VCaP (cell line): ENCODE data around the gene RAB9A.

Experiments used
- H3K27ac ChIP-seq: fragments of 450-650 bp; 2 replicates; pipeline ENCODE4 v1.5.1; 2017
- TF ChIP-seq, protein P1 (sequence below): fragments of 450-650 bp; conservative IDR thresholded peaks from 2 replicates; pipeline ENCODE4 v1.5.1; 2017; ENCODE audit warnings: mild to moderate bottlenecking, moderate library complexity

RAB9A gene

DNA sequence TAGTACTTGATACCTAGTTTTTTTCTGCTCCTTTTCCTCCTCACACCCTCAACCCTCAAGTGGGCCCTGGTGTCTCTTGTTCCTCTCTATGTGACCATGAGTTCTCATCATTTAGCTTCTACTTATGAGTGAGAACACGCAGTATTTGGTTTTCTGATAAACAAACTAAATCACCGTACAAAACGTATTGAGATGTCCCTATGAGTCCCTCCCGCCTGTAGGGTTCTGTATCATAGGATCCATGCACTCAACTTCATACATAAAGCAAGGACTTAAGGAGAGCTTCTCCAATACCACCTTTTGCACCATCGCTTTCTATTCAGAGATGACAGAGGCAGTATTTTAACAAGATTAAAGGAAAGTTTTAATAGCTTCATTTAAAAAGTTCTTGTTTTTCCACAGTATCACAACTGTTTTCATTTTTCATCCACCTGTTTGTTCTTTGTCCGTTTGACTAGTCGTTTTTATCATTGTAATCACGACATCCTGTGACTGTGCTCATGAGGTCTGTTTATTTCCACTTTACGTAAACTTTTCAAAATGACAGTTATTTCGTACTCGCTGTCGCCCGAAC lies 457 bp upstream of the RAB9A start:
- H3K27ac ChIP-seq, result peak overlapping the region; percentile 89
- TF ChIP-seq, protein P1, sequence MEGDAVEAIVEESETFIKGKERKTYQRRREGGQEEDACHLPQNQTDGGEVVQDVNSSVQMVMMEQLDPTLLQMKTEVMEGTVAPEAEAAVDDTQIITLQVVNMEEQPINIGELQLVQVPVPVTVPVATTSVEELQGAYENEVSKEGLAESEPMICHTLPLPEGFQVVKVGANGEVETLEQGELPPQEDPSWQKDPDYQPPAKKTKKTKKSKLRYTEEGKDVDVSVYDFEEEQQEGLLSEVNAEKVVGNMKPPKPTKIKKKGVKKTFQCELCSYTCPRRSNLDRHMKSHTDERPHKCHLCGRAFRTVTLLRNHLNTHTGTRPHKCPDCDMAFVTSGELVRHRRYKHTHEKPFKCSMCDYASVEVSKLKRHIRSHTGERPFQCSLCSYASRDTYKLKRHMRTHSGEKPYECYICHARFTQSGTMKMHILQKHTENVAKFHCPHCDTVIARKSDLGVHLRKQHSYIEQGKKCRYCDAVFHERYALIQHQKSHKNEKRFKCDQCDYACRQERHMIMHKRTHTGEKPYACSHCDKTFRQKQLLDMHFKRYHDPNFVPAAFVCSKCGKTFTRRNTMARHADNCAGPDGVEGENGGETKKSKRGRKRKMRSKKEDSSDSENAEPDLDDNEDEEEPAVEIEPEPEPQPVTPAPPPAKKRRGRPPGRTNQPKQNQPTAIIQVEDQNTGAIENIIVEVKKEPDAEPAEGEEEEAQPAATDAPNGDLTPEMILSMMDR, result no peak

DNA sequence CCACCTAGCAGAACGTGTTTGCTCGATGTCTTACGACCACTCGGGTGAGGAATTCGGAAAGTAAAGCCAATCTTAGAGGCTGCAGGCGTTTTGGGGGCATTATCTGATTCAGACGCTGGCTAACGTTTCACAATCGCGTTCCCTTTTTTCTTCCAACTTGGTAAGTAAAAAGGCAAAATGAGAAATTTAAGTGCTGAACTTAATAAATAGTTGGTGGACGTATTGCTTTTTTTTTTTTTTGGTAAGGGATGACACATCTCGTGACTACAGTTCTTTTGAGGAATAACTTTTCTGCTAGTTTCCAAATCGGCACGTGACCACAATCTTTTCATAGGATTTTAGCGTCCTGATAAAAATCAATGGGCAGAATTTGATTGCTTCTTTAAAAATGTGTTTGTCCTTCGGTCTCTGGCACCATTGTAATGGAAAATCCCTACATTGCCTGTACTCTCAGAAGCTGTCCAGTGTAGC lies 848 bp downstream of the RAB9A start:
- H3K27ac ChIP-seq, result peak overlapping the region; percentile 89
- TF ChIP-seq, protein P1, result no peak

DNA sequence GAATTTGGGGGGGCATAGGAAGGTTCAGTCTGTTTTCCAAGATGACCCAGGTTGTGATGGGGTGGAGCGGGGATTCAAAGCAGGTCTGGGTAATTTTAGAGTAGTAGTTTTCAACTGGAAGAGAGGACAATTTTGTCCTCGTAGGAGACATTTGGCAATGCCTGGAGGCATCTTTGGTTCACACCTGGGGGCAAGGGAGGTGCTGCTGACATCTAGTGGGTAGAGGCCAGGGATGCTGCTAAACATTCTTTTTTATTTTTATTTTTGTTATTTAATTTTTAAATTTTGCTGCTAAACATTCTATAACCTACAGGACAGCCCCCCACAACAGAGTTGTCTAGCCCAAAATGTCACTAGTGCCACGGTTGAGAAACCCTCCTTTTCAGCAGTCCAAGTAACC lies 1.9 kb downstream of the RAB9A start:
- TF ChIP-seq, protein P1, result peak; percentile 60
- peak overlapping the region; percentile 89 for H3K27ac ChIP-seq

DNA sequence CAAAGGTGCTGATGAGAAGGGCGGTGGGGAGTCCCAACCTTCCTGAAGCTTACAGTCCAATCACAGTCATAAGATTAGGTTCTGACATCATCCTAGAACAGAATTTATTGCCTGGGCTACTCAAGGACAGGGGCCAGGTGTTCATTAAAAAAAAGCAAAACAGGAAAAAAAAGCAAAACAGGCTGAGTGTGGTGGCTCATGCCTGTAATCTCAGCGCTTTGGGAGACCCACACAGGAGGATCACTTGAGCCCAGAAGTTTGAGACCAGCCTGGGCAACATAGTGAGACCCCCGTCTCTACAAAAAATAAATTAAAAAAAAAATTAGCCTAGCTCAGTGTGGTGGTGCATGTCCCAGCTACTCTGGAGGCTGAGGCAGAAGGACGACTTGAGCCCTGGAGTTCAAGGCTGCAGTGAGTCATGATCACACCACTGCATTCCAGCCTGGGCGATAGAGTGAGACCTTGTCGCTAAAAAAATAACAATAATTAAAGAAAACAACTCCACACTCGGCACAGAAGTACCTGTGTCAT lies 3.0 kb downstream of the RAB9A start:
- TF ChIP-seq, protein P1, result no peak
- no peak overlapping the region for H3K27ac ChIP-seq

DNA sequence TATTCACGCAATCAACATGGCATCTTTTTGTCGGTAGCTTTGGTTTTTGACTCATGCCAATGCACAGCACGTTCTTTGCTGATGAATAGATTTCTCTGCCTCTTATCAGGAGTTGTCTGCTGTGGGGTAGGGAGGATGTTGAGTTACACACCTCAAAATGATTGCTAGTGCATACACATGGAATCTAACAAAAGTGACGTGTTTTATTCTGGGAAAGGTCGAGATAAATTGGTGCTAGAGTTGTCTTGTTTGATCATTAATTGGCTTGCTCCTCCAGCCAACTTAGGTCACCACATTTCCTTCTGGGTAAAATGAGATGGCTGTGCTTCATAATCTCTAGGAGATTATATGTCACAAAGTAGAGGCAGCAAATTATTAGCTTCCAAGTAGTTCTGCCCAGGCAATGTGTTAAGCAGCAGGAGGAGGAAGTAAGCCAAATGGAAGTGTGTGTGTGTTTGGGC lies 3.9 kb downstream of the RAB9A start:
- H3K27ac ChIP-seq, result no peak overlapping the region
- TF ChIP-seq, protein P1, result no peak

DNA sequence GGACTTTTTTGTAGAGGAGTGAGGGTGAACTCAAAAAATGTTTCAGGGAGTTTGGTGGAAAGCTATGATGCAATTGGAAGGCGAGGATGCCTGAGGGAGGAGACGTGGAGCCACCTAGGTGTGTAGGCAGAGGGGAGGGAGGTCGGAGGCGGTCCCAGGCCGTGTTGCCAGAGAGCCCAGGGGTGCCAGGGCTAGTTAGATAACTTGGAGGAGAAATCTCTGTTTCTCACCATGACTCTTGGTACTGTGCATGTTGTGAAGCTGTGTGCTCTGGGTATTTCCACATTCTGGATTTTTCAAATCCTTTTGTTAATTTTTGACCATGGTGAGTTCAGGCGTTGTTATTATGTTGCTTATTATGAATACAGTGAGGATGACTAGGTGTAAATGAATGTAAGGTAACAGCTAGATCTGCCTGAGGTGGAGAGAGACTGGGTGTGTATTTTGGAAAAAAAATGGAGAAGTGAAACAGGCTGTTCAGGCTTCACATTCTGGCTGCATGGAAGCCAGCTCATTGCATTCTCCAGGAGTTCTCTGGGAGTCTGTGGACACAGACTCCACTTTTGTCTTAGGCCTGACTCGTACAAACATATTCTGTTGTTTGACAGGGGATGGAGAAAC lies 4.5 kb downstream of the RAB9A start:
- TF ChIP-seq, protein P1, result no peak
- H3K27ac ChIP-seq, result no peak overlapping the region

DNA sequence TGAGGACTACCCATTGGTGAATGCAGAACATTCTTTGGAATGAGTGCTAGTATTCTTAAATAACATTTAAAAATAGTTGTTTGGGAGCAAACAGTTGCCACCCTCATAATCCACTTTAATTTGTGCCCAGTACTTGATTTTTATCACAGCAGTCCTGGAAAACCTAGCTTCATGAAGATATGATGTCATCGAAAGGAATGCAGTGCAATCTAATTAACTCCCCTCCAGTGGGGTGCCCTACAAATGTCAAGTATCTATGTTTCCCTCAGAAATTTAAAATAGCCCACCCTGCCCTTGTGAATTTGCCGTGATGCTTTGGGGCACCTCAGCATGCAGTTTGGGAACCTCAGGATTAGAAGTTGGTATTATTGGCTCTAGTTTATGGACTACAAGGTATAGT lies 5.4 kb downstream of the RAB9A start:
- H3K27ac ChIP-seq, result no peak overlapping the region
- TF ChIP-seq, protein P1, result no peak
